Measurements from ENCODE around the gene PCBD2.

The PCBD2 gene

DNA sequence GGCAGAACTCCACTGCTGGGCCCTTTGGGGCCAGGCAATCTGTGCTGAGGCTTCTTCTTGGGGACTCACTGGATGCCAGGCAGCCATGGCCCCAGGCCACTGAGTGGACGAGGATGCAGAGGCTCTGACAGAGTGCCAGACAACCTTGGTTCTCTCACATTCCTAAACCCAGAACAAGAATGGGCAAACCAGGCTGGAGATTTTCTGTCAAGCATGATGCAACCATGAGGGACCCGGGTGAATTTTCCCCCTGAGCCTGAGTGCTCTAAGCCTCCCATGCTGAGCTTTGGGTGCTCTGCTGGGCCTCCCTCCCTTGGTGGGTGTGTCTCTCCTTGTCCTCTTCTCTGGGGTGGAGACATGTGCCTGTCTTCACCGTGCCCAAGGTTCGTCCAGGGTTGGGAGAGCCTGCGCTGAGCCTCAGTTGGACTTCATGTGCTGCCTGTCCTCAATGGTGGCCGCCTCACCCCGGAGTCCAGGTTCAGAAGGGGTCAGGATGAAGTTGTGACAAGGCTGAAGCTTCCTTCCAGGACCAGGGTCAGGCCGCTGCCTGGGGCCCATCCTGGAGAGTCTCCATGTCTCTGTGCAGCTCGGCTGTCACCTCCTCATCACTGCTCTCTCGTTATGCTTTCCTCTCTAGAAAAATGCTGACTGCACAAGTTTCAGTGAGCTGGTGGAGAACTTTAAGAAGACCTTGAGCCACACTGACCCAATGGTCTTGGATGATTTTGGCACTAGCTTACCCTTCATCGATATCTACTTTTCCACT is 105.0 kb downstream of the PCBD2 start:
- Histone ChIP-seq H3K4me2 (ENCODE audit: insufficient read depth, low read length) (no peak overlapping the region), H3K36me3 (ENCODE audit: insufficient read depth, low read length) (no peaks in the 10 kb centered on the region), H3K27ac (ENCODE audit: low read length) (no peak overlapping the region), H3K27me3 (ENCODE audit: insufficient read depth, low read length, poor library complexity) (no peaks in the 10 kb centered on the region), H3K79me2 (ENCODE audit: insufficient read depth, low read length) (no peaks in the 10 kb centered on the region), H3K9ac (ENCODE audit: low read depth, low read length) (no peak overlapping the region), H2AFZ (ENCODE audit: low read depth, low read length) (no peak overlapping the region), H3K4me3 (ENCODE audit: low read depth in 1 of 2, low read length in 2 of 2) (no peak overlapping the region), H3K9me3 (ENCODE audit: insufficient read depth, low read length, severe bottlenecking) (no peaks in the 10 kb centered on the region), H4K20me1 (ENCODE audit: insufficient read depth, low read length) (no peaks in the 10 kb centered on the region), H3K4me1 (ENCODE audit: insufficient read depth, low read length) (no peaks in the 10 kb centered on the region)
- no peak for ATAC-seq (ENCODE audit: insufficient read depth, low read depth)
- TF ChIP-seq EZH2 (IDR thresholded peaks at IDR 0.05; ENCODE audit: borderline replicate concordance, low read depth, low read length, severe bottlenecking), result no peak
- TF ChIP-seq, protein P1, sequence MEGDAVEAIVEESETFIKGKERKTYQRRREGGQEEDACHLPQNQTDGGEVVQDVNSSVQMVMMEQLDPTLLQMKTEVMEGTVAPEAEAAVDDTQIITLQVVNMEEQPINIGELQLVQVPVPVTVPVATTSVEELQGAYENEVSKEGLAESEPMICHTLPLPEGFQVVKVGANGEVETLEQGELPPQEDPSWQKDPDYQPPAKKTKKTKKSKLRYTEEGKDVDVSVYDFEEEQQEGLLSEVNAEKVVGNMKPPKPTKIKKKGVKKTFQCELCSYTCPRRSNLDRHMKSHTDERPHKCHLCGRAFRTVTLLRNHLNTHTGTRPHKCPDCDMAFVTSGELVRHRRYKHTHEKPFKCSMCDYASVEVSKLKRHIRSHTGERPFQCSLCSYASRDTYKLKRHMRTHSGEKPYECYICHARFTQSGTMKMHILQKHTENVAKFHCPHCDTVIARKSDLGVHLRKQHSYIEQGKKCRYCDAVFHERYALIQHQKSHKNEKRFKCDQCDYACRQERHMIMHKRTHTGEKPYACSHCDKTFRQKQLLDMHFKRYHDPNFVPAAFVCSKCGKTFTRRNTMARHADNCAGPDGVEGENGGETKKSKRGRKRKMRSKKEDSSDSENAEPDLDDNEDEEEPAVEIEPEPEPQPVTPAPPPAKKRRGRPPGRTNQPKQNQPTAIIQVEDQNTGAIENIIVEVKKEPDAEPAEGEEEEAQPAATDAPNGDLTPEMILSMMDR (IDR thresholded peaks at IDR 0.05; ENCODE audit: borderline replicate concordance, extremely low read depth, low read length, poor library complexity, severe bottlenecking), result no peak
- DNase-seq, result no peak

DNA sequence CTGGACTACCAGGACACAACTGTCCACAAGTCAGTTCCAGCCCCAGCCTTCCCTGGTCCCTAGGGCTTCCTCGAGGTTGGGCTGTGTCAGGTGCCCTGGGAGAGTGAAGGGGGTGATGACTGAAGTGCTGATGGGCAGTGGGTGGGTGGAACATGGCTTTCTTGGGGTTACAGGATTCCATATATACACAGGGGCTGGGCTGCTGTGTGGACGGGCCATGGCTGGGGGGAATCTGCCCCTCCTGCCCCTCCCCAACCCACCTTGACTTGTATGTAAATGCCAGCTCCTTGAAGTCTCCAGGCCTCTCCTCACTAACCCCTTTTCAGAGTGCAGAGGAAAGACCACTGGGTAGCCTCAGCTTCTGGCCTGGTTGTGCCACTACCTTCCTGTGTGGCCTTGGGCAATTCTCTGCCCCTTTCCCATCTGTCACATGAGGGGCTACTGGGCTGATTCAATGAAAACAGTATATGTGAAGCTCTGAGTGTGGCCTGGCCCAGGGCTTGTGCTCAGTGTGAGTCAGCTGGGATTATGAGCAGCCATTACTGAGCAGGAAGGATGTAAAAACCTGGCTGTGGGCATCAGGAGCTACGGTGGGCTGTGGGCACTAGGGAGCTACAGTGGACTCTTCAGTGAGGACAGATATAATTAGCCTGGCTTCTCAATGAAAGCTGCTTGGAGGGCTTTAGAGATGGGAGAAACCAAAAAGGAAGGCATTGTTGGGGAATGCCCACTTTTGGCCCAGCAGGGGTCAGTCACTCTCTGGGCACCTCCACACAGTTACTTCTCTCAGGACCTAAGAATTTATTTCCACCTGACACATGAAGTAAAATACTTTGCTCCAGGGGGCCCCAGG is 105.8 kb downstream of the PCBD2 start:
- Histone ChIP-seq H3K4me1 (ENCODE audit: insufficient read depth, low read length) (no peaks in the 10 kb centered on the region), H3K79me2 (ENCODE audit: insufficient read depth, low read length) (no peaks in the 10 kb centered on the region), H3K27me3 (ENCODE audit: insufficient read depth, low read length, poor library complexity) (no peaks in the 10 kb centered on the region), H3K27ac (ENCODE audit: low read length) (no peak overlapping the region), H3K4me3 (ENCODE audit: low read depth in 1 of 2, low read length in 2 of 2) (no peak overlapping the region), H3K9me3 (ENCODE audit: insufficient read depth, low read length, severe bottlenecking) (no peaks in the 10 kb centered on the region), H3K4me2 (ENCODE audit: insufficient read depth, low read length) (no peak overlapping the region), H3K36me3 (ENCODE audit: insufficient read depth, low read length) (no peaks in the 10 kb centered on the region), H2AFZ (ENCODE audit: low read depth, low read length) (no peak overlapping the region), H4K20me1 (ENCODE audit: insufficient read depth, low read length) (no peaks in the 10 kb centered on the region), H3K9ac (ENCODE audit: low read depth, low read length) (no peak overlapping the region)
- ATAC-seq (ENCODE audit: insufficient read depth, low read depth), result no peak
- no peak for DNase-seq
- no peak for TF ChIP-seq EZH2 (IDR thresholded peaks at IDR 0.05; ENCODE audit: borderline replicate concordance, low read depth, low read length, severe bottlenecking)
- TF ChIP-seq, protein P1 (IDR thresholded peaks at IDR 0.05; ENCODE audit: borderline replicate concordance, extremely low read depth, low read length, poor library complexity, severe bottlenecking), result no peak

DNA sequence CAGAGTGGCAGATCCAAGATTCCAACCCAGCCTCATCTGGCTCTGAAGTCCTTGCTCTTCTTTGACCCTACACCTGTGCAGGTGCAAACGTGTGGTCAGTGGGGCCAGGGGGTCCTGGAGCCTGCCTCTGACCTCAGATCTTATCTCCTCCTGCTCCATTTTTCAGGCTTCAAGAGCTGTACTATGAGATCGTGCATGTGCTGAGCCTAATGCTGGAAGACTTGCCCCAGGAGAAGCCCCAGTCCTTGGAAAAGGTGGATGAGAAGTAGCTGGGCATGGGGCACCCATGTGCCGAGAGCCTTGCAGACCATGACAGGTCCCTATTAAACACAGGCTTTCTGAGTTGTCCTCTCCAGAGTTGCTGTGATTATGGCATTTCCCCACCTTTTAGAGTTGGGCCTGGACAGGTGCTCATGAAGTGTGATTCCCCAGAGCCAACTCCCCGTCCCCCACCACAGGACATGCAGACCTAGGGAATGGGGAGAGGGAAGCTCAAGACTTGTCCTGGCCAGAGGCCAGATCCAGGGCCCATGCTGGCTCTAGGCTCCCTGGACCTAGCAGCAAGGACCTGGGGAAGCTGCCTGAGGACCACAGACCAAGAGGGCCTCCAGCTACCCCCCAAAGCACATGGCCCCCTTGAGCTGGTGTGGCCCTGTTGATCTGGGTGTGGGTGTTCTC is 106.6 kb downstream of the PCBD2 start:
- Histone ChIP-seq H3K27me3 (ENCODE audit: insufficient read depth, low read length, poor library complexity) (no peaks in the 10 kb centered on the region), H3K36me3 (ENCODE audit: insufficient read depth, low read length) (no peaks in the 10 kb centered on the region), H3K9me3 (ENCODE audit: insufficient read depth, low read length, severe bottlenecking) (no peaks in the 10 kb centered on the region), H3K4me2 (ENCODE audit: insufficient read depth, low read length) (no peak overlapping the region), H3K4me1 (ENCODE audit: insufficient read depth, low read length) (no peaks in the 10 kb centered on the region), H3K27ac (ENCODE audit: low read length) (no peak overlapping the region), H3K79me2 (ENCODE audit: insufficient read depth, low read length) (no peaks in the 10 kb centered on the region), H2AFZ (ENCODE audit: low read depth, low read length) (no peak overlapping the region), H3K9ac (ENCODE audit: low read depth, low read length) (no peak overlapping the region), H3K4me3 (ENCODE audit: low read depth in 1 of 2, low read length in 2 of 2) (no peak overlapping the region), H4K20me1 (ENCODE audit: insufficient read depth, low read length) (no peaks in the 10 kb centered on the region)
- DNase-seq, result no peak
- ATAC-seq (ENCODE audit: insufficient read depth, low read depth), result no peak
- no peak for TF ChIP-seq EZH2 (IDR thresholded peaks at IDR 0.05; ENCODE audit: borderline replicate concordance, low read depth, low read length, severe bottlenecking)
- TF ChIP-seq, protein P1 (IDR thresholded peaks at IDR 0.05; ENCODE audit: borderline replicate concordance, extremely low read depth, low read length, poor library complexity, severe bottlenecking), result no peak

Measured in DND-41 (cell line).